ENCODE data around the gene C17orf50. TPM values are rescaled to one million over a fixed set of nuclear protein-coding genes. Genes with fewer than 3 reads are reported as not detected.

C17orf50 gene
- total and polyA plus RNA-seq, 2 of the 13 experiments (the other 11 are each of a cell fraction or from before 2014, with no cell fraction given): not detected

GRCh38 chr17:35764123-35764991, 3.7 kb downstream of the C17orf50 start (continued):
- TF ChIP-seq SP1 (IDR thresholded peaks at IDR 0.05): no peak
- no peak for TF ChIP-seq SP1 (CRISPR knock-in tag; IDR thresholded peaks at IDR 0.05)
- TF ChIP-seq TCF12 (IDR thresholded peaks at IDR 0.05): no peak
- peak; percentile 49; the same call in 1 of the 2 replicates for TF ChIP-seq TCF12 (CRISPR knock-in tag; IDR thresholded peaks at IDR 0.05)
- TF ChIP-seq SIN3A (IDR thresholded peaks at IDR 0.05; ENCODE audit: borderline replicate concordance, low read depth, low read length): no peak
- no peak for TF ChIP-seq ZNF296 (CRISPR knock-in tag; conservative IDR thresholded peaks at IDR 0.05)
- TF ChIP-seq ZNF430 (CRISPR knock-in tag; IDR thresholded peaks at IDR 0.05): no peak
- TF ChIP-seq ZSCAN12 (CRISPR knock-in tag; IDR thresholded peaks at IDR 0.05): no peak
- TF ChIP-seq ISL2 (CRISPR knock-in tag; IDR thresholded peaks at IDR 0.05): peak; percentile 31
- no peak for TF ChIP-seq CBX2 (IDR thresholded peaks at IDR 0.05; ENCODE audit: low read depth, low read length)
- no peak for TF ChIP-seq CBX2 (CRISPR knock-in tag; IDR thresholded peaks at IDR 0.05; ENCODE audit: low read depth)
- TF ChIP-seq, protein P1, sequence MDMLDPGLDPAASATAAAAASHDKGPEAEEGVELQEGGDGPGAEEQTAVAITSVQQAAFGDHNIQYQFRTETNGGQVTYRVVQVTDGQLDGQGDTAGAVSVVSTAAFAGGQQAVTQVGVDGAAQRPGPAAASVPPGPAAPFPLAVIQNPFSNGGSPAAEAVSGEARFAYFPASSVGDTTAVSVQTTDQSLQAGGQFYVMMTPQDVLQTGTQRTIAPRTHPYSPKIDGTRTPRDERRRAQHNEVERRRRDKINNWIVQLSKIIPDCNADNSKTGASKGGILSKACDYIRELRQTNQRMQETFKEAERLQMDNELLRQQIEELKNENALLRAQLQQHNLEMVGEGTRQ (IDR thresholded peaks at IDR 0.05; ENCODE audit: low read depth, low read length): no peak
- TF ChIP-seq, protein P1 (CRISPR knock-in tag; IDR thresholded peaks at IDR 0.05; ENCODE audit: borderline replicate concordance): no peak; the same call in 1 of the 2 replicates
- no peak for TF ChIP-seq ZNF644 (CRISPR knock-in tag; IDR thresholded peaks at IDR 0.05; ENCODE audit: low read depth)
- no peak for TF ChIP-seq BRD4 (CRISPR knock-in tag; IDR thresholded peaks at IDR 0.05)
- TF ChIP-seq HDAC6 (IDR thresholded peaks at IDR 0.05; ENCODE audit: low read depth, low read length): no peak
- peak; percentile 42; the same call in 1 of the 2 replicates for TF ChIP-seq ZNF367 (CRISPR knock-in tag; IDR thresholded peaks at IDR 0.05; ENCODE audit: borderline replicate concordance)
- TF ChIP-seq KLF16 (CRISPR knock-in tag; IDR thresholded peaks at IDR 0.05): peak in 1 of 2 experiments; percentile 93; a peak in 2 of 4 replicates
- TF ChIP-seq ZSCAN5A (CRISPR knock-in tag; IDR thresholded peaks at IDR 0.05; ENCODE audit: borderline replicate concordance): no peak
- no peak for TF ChIP-seq HOXA9 (CRISPR knock-in tag; IDR thresholded peaks at IDR 0.05; ENCODE audit: borderline replicate concordance)
- 0 out of 2 replicates have a peak, but pooled peaks have one; percentile 21 for TF ChIP-seq FOXO1 (CRISPR knock-in tag; IDR thresholded peaks at IDR 0.05)
- TF ChIP-seq, protein P2, sequence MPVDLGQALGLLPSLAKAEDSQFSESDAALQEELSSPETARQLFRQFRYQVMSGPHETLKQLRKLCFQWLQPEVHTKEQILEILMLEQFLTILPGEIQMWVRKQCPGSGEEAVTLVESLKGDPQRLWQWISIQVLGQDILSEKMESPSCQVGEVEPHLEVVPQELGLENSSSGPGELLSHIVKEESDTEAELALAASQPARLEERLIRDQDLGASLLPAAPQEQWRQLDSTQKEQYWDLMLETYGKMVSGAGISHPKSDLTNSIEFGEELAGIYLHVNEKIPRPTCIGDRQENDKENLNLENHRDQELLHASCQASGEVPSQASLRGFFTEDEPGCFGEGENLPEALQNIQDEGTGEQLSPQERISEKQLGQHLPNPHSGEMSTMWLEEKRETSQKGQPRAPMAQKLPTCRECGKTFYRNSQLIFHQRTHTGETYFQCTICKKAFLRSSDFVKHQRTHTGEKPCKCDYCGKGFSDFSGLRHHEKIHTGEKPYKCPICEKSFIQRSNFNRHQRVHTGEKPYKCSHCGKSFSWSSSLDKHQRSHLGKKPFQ (CRISPR knock-in tag; IDR thresholded peaks at IDR 0.05; ENCODE audit: insufficient replicate concordance): peak; percentile 88
- TF ChIP-seq ZNF12 (CRISPR knock-in tag; IDR thresholded peaks at IDR 0.05): peak; percentile 68
- TF ChIP-seq MYC (CRISPR knock-in tag; IDR thresholded peaks at IDR 0.05; ENCODE audit: borderline replicate concordance): peak; percentile 87; the same call in 1 of the 2 replicates
- TF ChIP-seq ZNF740 (CRISPR knock-in tag; IDR thresholded peaks at IDR 0.05): 0 out of 2 replicates have a peak, but pooled peaks have one; percentile 42
- TF ChIP-seq SCMH1 (CRISPR knock-in tag; IDR thresholded peaks at IDR 0.05; ENCODE audit: borderline replicate concordance): no peak
